Measurements from ENCODE around the gene DLG5. TPM values are rescaled to one million over a fixed set of nuclear protein-coding genes. Genes with fewer than 3 reads are reported as not detected.
"Not testable (repeated sequence)": the region's sequence is repeated elsewhere in the genome, so short reads cannot be mapped to it uniquely, and the experiment has no call there.

The DLG5 gene
- total RNA-seq, 2 experiments from 2014 or later: 2.8 to 2.9 TPM

- Mint-ChIP-seq H3K4me1 (no peaks in the 10 kb centered on the region), H3K9me3 (peaks cover 5% of the 10 kb centered on the region), H3K36me3 (ENCODE audit: low read depth) (no peaks in the 10 kb centered on the region), H3K27ac (no peak overlapping the region), H3K27me3 (peaks cover 7% of the 10 kb centered on the region), H3K4me3 (no peak overlapping the region)
- ChIA-PET CTCF (no interaction called here), POLR2A (no interaction called here)
- no peak for DNase-seq
Measured at GRCh38 chr10:77771450-77771849, 155.1 kb downstream of the DLG5 start.

- DNase-seq: no peak
- Mint-ChIP-seq H3K36me3 (ENCODE audit: low read depth) (no peaks in the 10 kb centered on the region), H3K4me1 (no peaks in the 10 kb centered on the region), H3K9me3 (no peaks in the 10 kb centered on the region), H3K27me3 (peaks cover 7% of the 10 kb centered on the region), H3K27ac (no peak overlapping the region), H3K4me3 (no peak overlapping the region)
- POLR2A ChIA-PET: no interaction called here
- CTCF ChIA-PET: interaction anchor here (0.6 kb wide), 1 partner anchor 32 kb away, joined by 3 read pairs; no protein-coding TSS in a partner anchor
Measured at GRCh38 chr10:77770868-77771175, 155.7 kb downstream of the DLG5 start.

- no peaks in the 10 kb centered on the region for H3K36me3 Mint-ChIP-seq (ENCODE audit: low read depth)
- H3K9me3 Mint-ChIP-seq: no peaks in the 10 kb centered on the region
- POLR2A ChIA-PET: no interaction called here
- H3K4me1 Mint-ChIP-seq: no peaks in the 10 kb centered on the region
- CTCF ChIA-PET: interaction anchor here (0.6 kb wide), 1 partner anchor 31 kb away, joined by 3 read pairs; no protein-coding TSS in a partner anchor
- DNase-seq: no peak
- no peak overlapping the region for H3K4me3 Mint-ChIP-seq
- H3K27me3 Mint-ChIP-seq: peaks cover 7% of the 10 kb centered on the region
- H3K27ac Mint-ChIP-seq: no peak overlapping the region
Measured at GRCh38 chr10:77770081-77770867, 156.3 kb downstream of the DLG5 start.

GRCh38 chr10:77768039-77768438, 158.5 kb downstream of the DLG5 start:
- POLR2A ChIA-PET: no interaction called here
- CTCF ChIA-PET: interaction anchor here (0.7 kb wide), 1 partner anchor 9 kb away, joined by 3 read pairs; no protein-coding TSS in a partner anchor
- no peaks in the 10 kb centered on the region for H3K9me3 Mint-ChIP-seq
- H3K27me3 Mint-ChIP-seq: peaks cover 7% of the 10 kb centered on the region
- no peak for DNase-seq
- no peak overlapping the region for H3K27ac Mint-ChIP-seq
- H3K36me3 Mint-ChIP-seq (ENCODE audit: low read depth): no peaks in the 10 kb centered on the region
- H3K4me1 Mint-ChIP-seq: no peaks in the 10 kb centered on the region
- H3K4me3 Mint-ChIP-seq: no peak overlapping the region

- Mint-ChIP-seq H3K27me3 (peaks cover 8% of the 10 kb centered on the region), H3K36me3 (ENCODE audit: low read depth) (no peaks in the 10 kb centered on the region), H3K4me3 (no peak overlapping the region), H3K9me3 (no peaks in the 10 kb centered on the region), H3K4me1 (no peaks in the 10 kb centered on the region), H3K27ac (no peak overlapping the region)
- no peak for DNase-seq
- ChIA-PET POLR2A (no interaction called here), CTCF (interaction anchor here (1.8 kb wide), 1 partner anchor 9 kb away, joined by 4 read pairs; no protein-coding TSS in a partner anchor)
Measured at GRCh38 chr10:77763453-77764430, 162.8 kb downstream of the DLG5 start.

- CTCF ChIA-PET; POLR2A ChIA-PET; H3K36me3 Mint-ChIP-seq (ENCODE audit: low read depth); H3K4me3 Mint-ChIP-seq; H3K27ac Mint-ChIP-seq; H3K9me3 Mint-ChIP-seq; DNase-seq; H3K4me1 Mint-ChIP-seq: not testable (repeated sequence)
- peaks cover 18% of the 10 kb centered on the region for H3K27me3 Mint-ChIP-seq
Measured at GRCh38 chr10:77758406-77758805, 168.1 kb downstream of the DLG5 start.

GRCh38 chr10:77756319-77757232, 170.0 kb downstream of the DLG5 start:
- Mint-ChIP-seq H3K4me1 (no peaks in the 10 kb centered on the region), H3K4me3 (no peak overlapping the region), H3K9me3 (no peaks in the 10 kb centered on the region), H3K27me3 (peaks cover 26% of the 10 kb centered on the region), H3K36me3 (ENCODE audit: low read depth) (no peaks in the 10 kb centered on the region), H3K27ac (no peak overlapping the region)
- DNase-seq: no peak
- CTCF ChIA-PET: no interaction called here
- POLR2A ChIA-PET: no interaction called here

- no peak for DNase-seq
- CTCF ChIA-PET: no interaction called here
- no peak overlapping the region for H3K4me3 Mint-ChIP-seq
- POLR2A ChIA-PET: no interaction called here
- no peak overlapping the region for H3K27ac Mint-ChIP-seq
- H3K4me1 Mint-ChIP-seq: no peaks in the 10 kb centered on the region
- no peaks in the 10 kb centered on the region for H3K36me3 Mint-ChIP-seq (ENCODE audit: low read depth)
- H3K9me3 Mint-ChIP-seq: peaks cover 3% of the 10 kb centered on the region
- H3K27me3 Mint-ChIP-seq: no peaks in the 10 kb centered on the region
Measured at GRCh38 chr10:77746047-77746707, 180.4 kb downstream of the DLG5 start.

GRCh38 chr10:77744245-77744644, 182.3 kb downstream of the DLG5 start:
- H3K9me3 Mint-ChIP-seq: peaks cover 8% of the 10 kb centered on the region
- no peak for DNase-seq
- H3K27me3 Mint-ChIP-seq: peaks cover 2% of the 10 kb centered on the region
- no peak overlapping the region for H3K4me3 Mint-ChIP-seq
- H3K4me1 Mint-ChIP-seq: no peaks in the 10 kb centered on the region
- H3K27ac Mint-ChIP-seq: no peak overlapping the region
- CTCF ChIA-PET: no interaction called here
- no peaks in the 10 kb centered on the region for H3K36me3 Mint-ChIP-seq (ENCODE audit: low read depth)
- POLR2A ChIA-PET: no interaction called here

GRCh38 chr10:77742172-77742571, 184.4 kb downstream of the DLG5 start:
- Mint-ChIP-seq H3K27me3 (peaks cover 5% of the 10 kb centered on the region), H3K9me3 (peaks cover 5% of the 10 kb centered on the region), H3K4me3 (no peak overlapping the region), H3K4me1 (no peaks in the 10 kb centered on the region), H3K36me3 (ENCODE audit: low read depth) (no peaks in the 10 kb centered on the region), H3K27ac (no peak overlapping the region)
- ChIA-PET CTCF (no interaction called here), POLR2A (no interaction called here)
- no peak for DNase-seq

- Mint-ChIP-seq H3K27me3 (peaks cover 5% of the 10 kb centered on the region), H3K9me3 (peaks cover 5% of the 10 kb centered on the region), H3K27ac (no peak overlapping the region), H3K4me1 (no peaks in the 10 kb centered on the region), H3K36me3 (ENCODE audit: low read depth) (no peaks in the 10 kb centered on the region), H3K4me3 (no peak overlapping the region)
- ChIA-PET POLR2A (no interaction called here), CTCF (no interaction called here)
- DNase-seq: no peak
Measured at GRCh38 chr10:77741746-77742145, 184.8 kb downstream of the DLG5 start.

All from activated CD4-positive, alpha-beta T cell treated with anti-CD3 and anti-CD28 coated beads, Interleukin-2, amount 10 ng/mL, durations not matched to agents 7 days and 5 days (primary cell).